Measurements from ENCODE around the gene NSUN6.

- TF ChIP-seq POLR2A (IDR thresholded peaks at IDR 0.05) (no peak), POLR2AphosphoS5 (IDR thresholded peaks at IDR 0.05) (no peak), CTCF (IDR thresholded peaks at IDR 0.05) (no peak), EP300 (IDR thresholded peaks at IDR 0.05) (no peak)
These were observed 118.4 kb downstream of the NSUN6 start for GRCh38 chr10:18532881-18533535.
